ENCODE data around the gene RNF213. TPM values are rescaled to one million over a fixed set of nuclear protein-coding genes. Genes with fewer than 3 reads are reported as not detected.

Gene RNF213
- total RNA-seq, 1 experiment from 2014 or later, result 71.4 TPM

- CTCF ChIA-PET, result no interaction called here
These were observed 59.8 kb downstream of the RNF213 start for GRCh38 chr17:80320496-80320895.

GRCh38 chr17:80322864-80323263 is 62.2 kb downstream of the RNF213 start:
- Histone ChIP-seq H3K79me2 (ENCODE audit: low read length) (no peaks in the 10 kb centered on the region), H3F3A (ENCODE audit: low read length, unreplicated experiment) (no peaks in the 10 kb centered on the region), H3K27ac (ENCODE audit: low read length) (no peak overlapping the region), H3K9ac (ENCODE audit: low read length) (no peak overlapping the region), H3K36me3 (ENCODE audit: low read depth, low read length) (peaks cover 31% of the 10 kb centered on the region), H3K4me1 (ENCODE audit: insufficient read depth, low read length) (no peaks in the 10 kb centered on the region), H4K20me1 (ENCODE audit: low read length) (no peaks in the 10 kb centered on the region), H3K9me2 (replicated peaks; ENCODE audit: low read length) (no peaks in the 10 kb centered on the region), H2AFZ (ENCODE audit: low read length) (no peak overlapping the region), H3K9me3 (ENCODE audit: low read length) (no peaks in the 10 kb centered on the region), H3K4me2 (ENCODE audit: low read length) (no peak overlapping the region), H3K4me3 (ENCODE audit: low read length) (no peak overlapping the region), H3K27me3 (ENCODE audit: low read length) (no peaks in the 10 kb centered on the region)
- intact Hi-C loops (cut with micrococcal nuclease), result no loop called here
- BruUV-seq (replicated peaks), result no TSS peak
- CTCF ChIA-PET, result no interaction called here
- ATAC-seq (no peak), DNase-seq (no peak)
- POLR2A ChIA-PET (ENCODE audit: unreplicated experiment), result no interaction called here
- no peak for TF ChIP-seq EZH2 (IDR thresholded peaks at IDR 0.05; ENCODE audit: low read length, unreplicated experiment)
- no peak for TF ChIP-seq CTCF (conservative IDR thresholded peaks at IDR 0.05; ENCODE audit: low read depth, low read length)
- TF ChIP-seq EZH2phosphoT487 (IDR thresholded peaks at IDR 0.05; ENCODE audit: borderline replicate concordance, low read length), result no peak

More at GRCh38 chr17:80320496-80320895, 59.8 kb downstream of the RNF213 start:
- Histone ChIP-seq H3K9me2 (replicated peaks; ENCODE audit: low read length) (no peaks in the 10 kb centered on the region), H3K4me2 (ENCODE audit: low read length) (no peak overlapping the region), H3K27ac (ENCODE audit: low read length) (no peak overlapping the region), H3F3A (ENCODE audit: low read length, unreplicated experiment) (no peaks in the 10 kb centered on the region), H3K36me3 (ENCODE audit: low read depth, low read length) (peaks cover 24% of the 10 kb centered on the region), H2AFZ (ENCODE audit: low read length) (no peak overlapping the region), H3K4me1 (ENCODE audit: insufficient read depth, low read length) (no peaks in the 10 kb centered on the region), H3K27me3 (ENCODE audit: low read length) (no peaks in the 10 kb centered on the region), H3K9me3 (ENCODE audit: low read length) (no peaks in the 10 kb centered on the region), H3K9ac (ENCODE audit: low read length) (no peak overlapping the region), H3K79me2 (ENCODE audit: low read length) (no peaks in the 10 kb centered on the region), H3K4me3 (ENCODE audit: low read length) (no peak overlapping the region), H4K20me1 (ENCODE audit: low read length) (no peaks in the 10 kb centered on the region)
- intact Hi-C loops (cut with micrococcal nuclease), result no loop called here
- BruUV-seq (replicated peaks), result no TSS peak
- POLR2A ChIA-PET (ENCODE audit: unreplicated experiment), result no interaction called here
- no peak for DNase-seq
- no peak for TF ChIP-seq EZH2phosphoT487 (IDR thresholded peaks at IDR 0.05; ENCODE audit: borderline replicate concordance, low read length)
- TF ChIP-seq EZH2 (IDR thresholded peaks at IDR 0.05; ENCODE audit: low read length, unreplicated experiment), result no peak
- TF ChIP-seq CTCF (conservative IDR thresholded peaks at IDR 0.05; ENCODE audit: low read depth, low read length), result no peak
- no peak for ATAC-seq

GRCh38 chr17:80323982-80324381 is 63.3 kb downstream of the RNF213 start:
- Histone ChIP-seq H3K9ac (ENCODE audit: low read length) (no peak overlapping the region), H3K4me2 (ENCODE audit: low read length) (no peak overlapping the region), H3K4me3 (ENCODE audit: low read length) (no peak overlapping the region), H3K27ac (ENCODE audit: low read length) (no peak overlapping the region), H3F3A (ENCODE audit: low read length, unreplicated experiment) (no peaks in the 10 kb centered on the region), H3K9me3 (ENCODE audit: low read length) (no peaks in the 10 kb centered on the region), H3K79me2 (ENCODE audit: low read length) (no peaks in the 10 kb centered on the region), H3K36me3 (ENCODE audit: low read depth, low read length) (peaks cover 35% of the 10 kb centered on the region), H3K4me1 (ENCODE audit: insufficient read depth, low read length) (no peaks in the 10 kb centered on the region), H3K27me3 (ENCODE audit: low read length) (no peaks in the 10 kb centered on the region), H2AFZ (ENCODE audit: low read length) (no peak overlapping the region), H4K20me1 (ENCODE audit: low read length) (no peaks in the 10 kb centered on the region), H3K9me2 (replicated peaks; ENCODE audit: low read length) (no peaks in the 10 kb centered on the region)
- TF ChIP-seq EZH2 (IDR thresholded peaks at IDR 0.05; ENCODE audit: low read length, unreplicated experiment) (no peak), CTCF (conservative IDR thresholded peaks at IDR 0.05; ENCODE audit: low read depth, low read length) (no peak), EZH2phosphoT487 (IDR thresholded peaks at IDR 0.05; ENCODE audit: borderline replicate concordance, low read length) (no peak)
- DNase-seq (no peak), ATAC-seq (no peak)
- no TSS peak for BruUV-seq (replicated peaks)
- POLR2A ChIA-PET (ENCODE audit: unreplicated experiment), result no interaction called here
- intact Hi-C loops (cut with micrococcal nuclease), result no loop called here
- CTCF ChIA-PET, result no interaction called here
